Measurements from ENCODE around the gene MDM1. TPM values are rescaled to one million over a fixed set of nuclear protein-coding genes. Genes with fewer than 3 reads are reported as not detected.

MDM1 gene
- total and polyA plus RNA-seq, 2 of the 13 experiments (the other 11 are each of a cell fraction or from before 2014, with no cell fraction given), result 4.6 to 15.2 TPM

DNA sequence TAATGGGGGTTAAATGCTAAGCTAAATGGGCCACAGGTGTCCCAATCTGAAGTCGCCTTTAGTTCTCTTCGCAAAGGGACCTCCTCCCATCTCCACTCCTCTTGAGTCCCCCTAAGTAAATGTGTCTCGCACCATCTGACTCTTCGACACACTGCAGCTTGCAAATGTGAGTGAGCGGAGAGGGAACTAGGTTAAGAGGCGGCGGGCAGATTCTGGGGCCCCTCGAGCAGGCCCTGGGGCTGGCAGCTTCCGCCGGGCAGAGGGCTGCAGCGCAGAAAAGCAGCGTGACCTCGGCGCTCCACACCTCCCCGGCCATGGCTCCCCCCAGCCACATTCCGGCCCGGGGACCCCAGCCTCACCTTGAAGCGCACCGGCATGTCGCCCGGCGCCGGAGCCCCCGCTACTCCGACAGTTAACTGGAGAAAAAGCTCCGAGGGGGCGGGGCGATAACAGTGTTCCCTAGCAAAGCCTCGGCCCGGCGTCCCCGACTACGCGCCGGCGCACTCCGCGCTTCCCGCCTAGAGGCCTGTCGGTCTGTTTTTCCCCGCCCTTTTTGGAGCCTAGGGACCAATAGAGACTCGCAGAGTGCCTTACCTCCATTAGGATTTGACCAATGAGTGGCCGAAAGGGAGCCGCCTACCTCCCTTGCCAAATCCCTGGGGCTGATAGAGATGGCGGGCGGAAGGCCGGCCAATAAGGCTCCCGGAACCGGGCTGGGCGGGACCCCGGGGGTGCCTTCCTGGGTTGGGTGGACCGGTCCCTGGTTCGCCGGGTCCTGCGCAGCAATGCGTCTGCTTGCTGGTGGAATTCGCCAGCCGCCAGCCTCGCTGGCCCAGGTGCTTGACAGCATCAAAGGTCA is at the start of gene MDM1 (continued):
- TF ChIP-seq, protein P1, sequence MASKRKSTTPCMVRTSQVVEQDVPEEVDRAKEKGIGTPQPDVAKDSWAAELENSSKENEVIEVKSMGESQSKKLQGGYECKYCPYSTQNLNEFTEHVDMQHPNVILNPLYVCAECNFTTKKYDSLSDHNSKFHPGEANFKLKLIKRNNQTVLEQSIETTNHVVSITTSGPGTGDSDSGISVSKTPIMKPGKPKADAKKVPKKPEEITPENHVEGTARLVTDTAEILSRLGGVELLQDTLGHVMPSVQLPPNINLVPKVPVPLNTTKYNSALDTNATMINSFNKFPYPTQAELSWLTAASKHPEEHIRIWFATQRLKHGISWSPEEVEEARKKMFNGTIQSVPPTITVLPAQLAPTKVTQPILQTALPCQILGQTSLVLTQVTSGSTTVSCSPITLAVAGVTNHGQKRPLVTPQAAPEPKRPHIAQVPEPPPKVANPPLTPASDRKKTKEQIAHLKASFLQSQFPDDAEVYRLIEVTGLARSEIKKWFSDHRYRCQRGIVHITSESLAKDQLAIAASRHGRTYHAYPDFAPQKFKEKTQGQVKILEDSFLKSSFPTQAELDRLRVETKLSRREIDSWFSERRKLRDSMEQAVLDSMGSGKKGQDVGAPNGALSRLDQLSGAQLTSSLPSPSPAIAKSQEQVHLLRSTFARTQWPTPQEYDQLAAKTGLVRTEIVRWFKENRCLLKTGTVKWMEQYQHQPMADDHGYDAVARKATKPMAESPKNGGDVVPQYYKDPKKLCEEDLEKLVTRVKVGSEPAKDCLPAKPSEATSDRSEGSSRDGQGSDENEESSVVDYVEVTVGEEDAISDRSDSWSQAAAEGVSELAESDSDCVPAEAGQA (IDR thresholded peaks at IDR 0.05; ENCODE audit: low read depth), result no peak
- TF ChIP-seq, protein P1 (CRISPR knock-in tag; IDR thresholded peaks at IDR 0.05; ENCODE audit: borderline replicate concordance), result no peak
- TF ChIP-seq ZNF615 (CRISPR knock-in tag; IDR thresholded peaks at IDR 0.05; ENCODE audit: borderline replicate concordance) (no peak), ATM (IDR thresholded peaks at IDR 0.05; ENCODE audit: borderline replicate concordance) (no peak), SP2 (CRISPR knock-in tag; IDR thresholded peaks at IDR 0.05) (peak; percentile 90), ZFP82 (CRISPR knock-in tag; IDR thresholded peaks at IDR 0.05; ENCODE audit: borderline replicate concordance) (no peak), KDM4B (CRISPR knock-in tag; IDR thresholded peaks at IDR 0.05) (no peak), FOXP1 (IDR thresholded peaks at IDR 0.05) (no peak), FOXP1 (CRISPR knock-in tag; IDR thresholded peaks at IDR 0.05) (no peak), ZSCAN29 (CRISPR knock-in tag; conservative IDR thresholded peaks at IDR 0.05) (no peak)
- TF ChIP-seq, protein P2, sequence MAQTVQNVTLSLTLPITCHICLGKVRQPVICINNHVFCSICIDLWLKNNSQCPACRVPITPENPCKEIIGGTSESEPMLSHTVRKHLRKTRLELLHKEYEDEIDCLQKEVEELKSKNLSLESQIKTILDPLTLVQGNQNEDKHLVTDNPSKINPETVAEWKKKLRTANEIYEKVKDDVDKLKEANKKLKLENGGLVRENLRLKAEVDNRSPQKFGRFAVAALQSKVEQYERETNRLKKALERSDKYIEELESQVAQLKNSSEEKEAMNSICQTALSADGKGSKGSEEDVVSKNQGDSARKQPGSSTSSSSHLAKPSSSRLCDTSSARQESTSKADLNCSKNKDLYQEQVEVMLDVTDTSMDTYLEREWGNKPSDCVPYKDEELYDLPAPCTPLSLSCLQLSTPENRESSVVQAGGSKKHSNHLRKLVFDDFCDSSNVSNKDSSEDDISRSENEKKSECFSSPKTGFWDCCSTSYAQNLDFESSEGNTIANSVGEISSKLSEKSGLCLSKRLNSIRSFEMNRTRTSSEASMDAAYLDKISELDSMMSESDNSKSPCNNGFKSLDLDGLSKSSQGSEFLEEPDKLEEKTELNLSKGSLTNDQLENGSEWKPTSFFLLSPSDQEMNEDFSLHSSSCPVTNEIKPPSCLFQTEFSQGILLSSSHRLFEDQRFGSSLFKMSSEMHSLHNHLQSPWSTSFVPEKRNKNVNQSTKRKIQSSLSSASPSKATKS (CRISPR knock-in tag; IDR thresholded peaks at IDR 0.05), result no peak
- TF ChIP-seq, protein P3, sequence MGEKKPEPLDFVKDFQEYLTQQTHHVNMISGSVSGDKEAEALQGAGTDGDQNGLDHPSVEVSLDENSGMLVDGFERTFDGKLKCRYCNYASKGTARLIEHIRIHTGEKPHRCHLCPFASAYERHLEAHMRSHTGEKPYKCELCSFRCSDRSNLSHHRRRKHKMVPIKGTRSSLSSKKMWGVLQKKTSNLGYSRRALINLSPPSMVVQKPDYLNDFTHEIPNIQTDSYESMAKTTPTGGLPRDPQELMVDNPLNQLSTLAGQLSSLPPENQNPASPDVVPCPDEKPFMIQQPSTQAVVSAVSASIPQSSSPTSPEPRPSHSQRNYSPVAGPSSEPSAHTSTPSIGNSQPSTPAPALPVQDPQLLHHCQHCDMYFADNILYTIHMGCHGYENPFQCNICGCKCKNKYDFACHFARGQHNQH (CRISPR knock-in tag; IDR thresholded peaks at IDR 0.05), result no peak; the same call in 1 of the 2 replicates
- TF ChIP-seq, protein P4, sequence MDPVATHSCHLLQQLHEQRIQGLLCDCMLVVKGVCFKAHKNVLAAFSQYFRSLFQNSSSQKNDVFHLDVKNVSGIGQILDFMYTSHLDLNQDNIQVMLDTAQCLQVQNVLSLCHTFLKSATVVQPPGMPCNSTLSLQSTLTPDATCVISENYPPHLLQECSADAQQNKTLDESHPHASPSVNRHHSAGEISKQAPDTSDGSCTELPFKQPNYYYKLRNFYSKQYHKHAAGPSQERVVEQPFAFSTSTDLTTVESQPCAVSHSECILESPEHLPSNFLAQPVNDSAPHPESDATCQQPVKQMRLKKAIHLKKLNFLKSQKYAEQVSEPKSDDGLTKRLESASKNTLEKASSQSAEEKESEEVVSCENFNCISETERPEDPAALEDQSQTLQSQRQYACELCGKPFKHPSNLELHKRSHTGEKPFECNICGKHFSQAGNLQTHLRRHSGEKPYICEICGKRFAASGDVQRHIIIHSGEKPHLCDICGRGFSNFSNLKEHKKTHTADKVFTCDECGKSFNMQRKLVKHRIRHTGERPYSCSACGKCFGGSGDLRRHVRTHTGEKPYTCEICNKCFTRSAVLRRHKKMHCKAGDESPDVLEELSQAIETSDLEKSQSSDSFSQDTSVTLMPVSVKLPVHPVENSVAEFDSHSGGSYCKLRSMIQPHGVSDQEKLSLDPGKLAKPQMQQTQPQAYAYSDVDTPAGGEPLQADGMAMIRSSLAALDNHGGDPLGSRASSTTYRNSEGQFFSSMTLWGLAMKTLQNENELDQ (CRISPR knock-in tag; IDR thresholded peaks at IDR 0.05; ENCODE audit: borderline replicate concordance), result no peak
- TF ChIP-seq, protein P5, sequence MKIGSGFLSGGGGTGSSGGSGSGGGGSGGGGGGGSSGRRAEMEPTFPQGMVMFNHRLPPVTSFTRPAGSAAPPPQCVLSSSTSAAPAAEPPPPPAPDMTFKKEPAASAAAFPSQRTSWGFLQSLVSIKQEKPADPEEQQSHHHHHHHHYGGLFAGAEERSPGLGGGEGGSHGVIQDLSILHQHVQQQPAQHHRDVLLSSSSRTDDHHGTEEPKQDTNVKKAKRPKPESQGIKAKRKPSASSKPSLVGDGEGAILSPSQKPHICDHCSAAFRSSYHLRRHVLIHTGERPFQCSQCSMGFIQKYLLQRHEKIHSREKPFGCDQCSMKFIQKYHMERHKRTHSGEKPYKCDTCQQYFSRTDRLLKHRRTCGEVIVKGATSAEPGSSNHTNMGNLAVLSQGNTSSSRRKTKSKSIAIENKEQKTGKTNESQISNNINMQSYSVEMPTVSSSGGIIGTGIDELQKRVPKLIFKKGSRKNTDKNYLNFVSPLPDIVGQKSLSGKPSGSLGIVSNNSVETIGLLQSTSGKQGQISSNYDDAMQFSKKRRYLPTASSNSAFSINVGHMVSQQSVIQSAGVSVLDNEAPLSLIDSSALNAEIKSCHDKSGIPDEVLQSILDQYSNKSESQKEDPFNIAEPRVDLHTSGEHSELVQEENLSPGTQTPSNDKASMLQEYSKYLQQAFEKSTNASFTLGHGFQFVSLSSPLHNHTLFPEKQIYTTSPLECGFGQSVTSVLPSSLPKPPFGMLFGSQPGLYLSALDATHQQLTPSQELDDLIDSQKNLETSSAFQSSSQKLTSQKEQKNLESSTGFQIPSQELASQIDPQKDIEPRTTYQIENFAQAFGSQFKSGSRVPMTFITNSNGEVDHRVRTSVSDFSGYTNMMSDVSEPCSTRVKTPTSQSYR (CRISPR knock-in tag; IDR thresholded peaks at IDR 0.05; ENCODE audit: borderline replicate concordance), result no peak; the same call in 1 of the 2 replicates
